ENCODE results near the gene ZNF771.

The ZNF771 gene

GRCh38 chr16:30399435-30400186 is 7.8 kb upstream of the ZNF771 start:
- FAIRE-seq = no peak

GRCh38 chr16:30401768-30402425 is 5.5 kb upstream of the ZNF771 start:
- FAIRE-seq = no peak

- no peak for FAIRE-seq
Measured at GRCh38 chr16:30406795-30407101, 658 bp upstream of the ZNF771 start.

- FAIRE-seq = no peak
Measured at GRCh38 chr16:30407804-30408534, 563 bp downstream of the ZNF771 start.

- FAIRE-seq = no peak
Measured at GRCh38 chr16:30409125-30410060, 2.0 kb downstream of the ZNF771 start.

GRCh38 chr16:30413112-30413806 is 5.9 kb downstream of the ZNF771 start:
- no peak for FAIRE-seq

GRCh38 chr16:30414159-30414558 is 6.8 kb downstream of the ZNF771 start:
- FAIRE-seq = no peak

GRCh38 chr16:30416047-30416603 is 8.7 kb downstream of the ZNF771 start:
- FAIRE-seq = no peak

GRCh38 chr16:30416624-30417528 is 9.5 kb downstream of the ZNF771 start:
- no peak for FAIRE-seq

- FAIRE-seq = no peak
Measured at GRCh38 chr16:30417529-30418349, 10.3 kb downstream of the ZNF771 start.

GRCh38 chr16:30418350-30419181 is 11.2 kb downstream of the ZNF771 start:
- FAIRE-seq = no peak

- no peak for FAIRE-seq
Measured at GRCh38 chr16:30421010-30421409, 13.6 kb downstream of the ZNF771 start.

- no peak for FAIRE-seq
Measured at GRCh38 chr16:30428055-30428454, 20.6 kb downstream of the ZNF771 start.

GRCh38 chr16:30429418-30429677 is 21.9 kb downstream of the ZNF771 start:
- no peak for FAIRE-seq

GRCh38 chr16:30429678-30430427 is 22.4 kb downstream of the ZNF771 start, which contains the start of gene DCTPP1:
TSS of gene DCTPP1 (minus strand) at chr16:30430030. CDS start at chr16:30429980, 50 bp downstream.
- peak; percentile 98 for FAIRE-seq

- no peak for FAIRE-seq
Measured at GRCh38 chr16:30430428-30430970, 23.1 kb downstream of the ZNF771 start.

- FAIRE-seq = no peak
Measured at GRCh38 chr16:30434852-30435251, 27.4 kb downstream of the ZNF771 start.

GRCh38 chr16:30437511-30438046 is 30.2 kb downstream of the ZNF771 start:
- FAIRE-seq = no peak

Measured in G401.6 (cell line).